Mammary epithelial cell (primary cell): ENCODE measurements around the gene TRIM8.

Experiments
- CTCF ChIP-seq, 2 donors: IDR thresholded peaks in 1 of 2; conservative IDR thresholded peaks in 1 of 2; 2 replicates each; pipeline ENCODE4 v1.5.1; 2011 to 2012; ENCODE audit warnings: inconsistent platforms in 2 of 2, low read length in 2 of 2, mild to moderate bottlenecking in 2 of 2, control low read depth in 1 of 2, low read depth in 1 of 2; ENCODE audit not compliant: insufficient read depth in 1 of 2; ENCODE audit errors: extremely low read depth in 1 of 2
- EZH2 ChIP-seq: IDR thresholded peaks from 2 replicates; pipeline ENCODE4 v1.6.1; 2012; ENCODE audit warnings: low read length, inconsistent platforms, borderline replicate concordance

- TF ChIP-seq CTCF (conservative IDR thresholded peaks at IDR 0.05 in 1 of 2, IDR thresholded peaks at IDR 0.05 in 1 of 2; ENCODE audit: extremely low read depth in 1 of 2, insufficient read depth in 1 of 2, low read depth in 1 of 2, low read length in 2 of 2): peak in 1 of 2 donors; percentile 21
- no peak for TF ChIP-seq EZH2
Measured at GRCh38 chr10:102628451-102628911, 15.8 kb upstream of the TRIM8 start.
